HG03354 (cell line): ENCODE results near the gene AKAP10.
"Not testable (repeated sequence)": the region's sequence is repeated elsewhere in the genome, so short reads cannot be mapped to it uniquely, and the experiment has no call there.

Experiments used
- ATAC-seq: cut with Tn5 transposase; IDR thresholded peaks from one replicate; pipeline ENCODE4 v1.9.1; 2021; ENCODE audit warnings: mild to moderate bottlenecking; ENCODE audit not compliant: unreplicated experiment, poor library complexity, severe bottlenecking

Gene AKAP10

GRCh38 chr17:19986941-19987861 is 9.6 kb upstream of the AKAP10 start:
- ATAC-seq, result no peak

GRCh38 chr17:19979917-19980770 is 2.5 kb upstream of the AKAP10 start:
- ATAC-seq, result no peak

- ATAC-seq, result no peak
These were observed 1.2 kb upstream of the AKAP10 start for GRCh38 chr17:19978805-19979211.

- peak; percentile 47 for ATAC-seq
These were observed 678 bp upstream of the AKAP10 start for GRCh38 chr17:19978209-19978802.

DNA sequence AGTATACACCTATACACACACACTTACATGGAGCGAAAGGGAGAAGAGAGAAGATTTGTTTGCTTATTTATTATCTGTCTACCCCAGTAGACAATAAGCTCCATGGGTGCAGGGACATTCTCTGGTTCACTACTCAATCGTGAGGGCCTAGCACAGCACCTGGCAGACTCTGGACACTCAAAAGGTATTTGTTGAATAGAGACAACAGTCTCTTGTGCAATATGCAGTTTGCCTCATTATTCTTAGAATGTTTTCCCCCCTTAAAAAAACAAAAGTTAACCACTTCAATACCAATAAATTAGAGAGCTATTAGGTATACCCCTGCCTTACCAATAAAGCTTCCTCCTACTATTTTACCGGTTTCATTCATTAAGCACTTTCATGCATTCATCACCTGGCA is 2.0 kb downstream of the AKAP10 start:
- no peak for ATAC-seq

- ATAC-seq, result no peak
These were observed 4.5 kb downstream of the AKAP10 start for GRCh38 chr17:19973156-19973555.

DNA sequence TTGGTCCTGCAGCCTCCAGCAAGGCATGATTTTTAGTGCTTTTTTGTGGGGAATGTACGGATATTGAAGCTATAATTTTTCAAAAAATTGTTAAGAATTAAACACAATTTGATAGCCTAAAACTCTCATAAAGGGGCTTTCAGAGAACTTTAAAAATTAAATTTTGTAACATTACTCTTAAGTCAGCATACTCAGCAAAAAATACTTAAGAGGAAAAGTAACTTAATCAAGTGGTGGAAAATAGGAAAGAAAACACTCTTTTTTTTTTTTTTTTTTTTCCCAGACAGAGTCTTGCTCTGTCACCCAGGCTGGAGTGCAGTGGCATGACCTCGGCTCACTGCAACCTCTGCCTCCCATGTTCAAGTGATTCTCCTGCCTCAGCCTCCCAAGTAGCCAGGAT is 14.7 kb downstream of the AKAP10 start:
- not testable (repeated sequence) for ATAC-seq

- no peak for ATAC-seq
These were observed 19.6 kb downstream of the AKAP10 start for GRCh38 chr17:19958023-19958422.

DNA sequence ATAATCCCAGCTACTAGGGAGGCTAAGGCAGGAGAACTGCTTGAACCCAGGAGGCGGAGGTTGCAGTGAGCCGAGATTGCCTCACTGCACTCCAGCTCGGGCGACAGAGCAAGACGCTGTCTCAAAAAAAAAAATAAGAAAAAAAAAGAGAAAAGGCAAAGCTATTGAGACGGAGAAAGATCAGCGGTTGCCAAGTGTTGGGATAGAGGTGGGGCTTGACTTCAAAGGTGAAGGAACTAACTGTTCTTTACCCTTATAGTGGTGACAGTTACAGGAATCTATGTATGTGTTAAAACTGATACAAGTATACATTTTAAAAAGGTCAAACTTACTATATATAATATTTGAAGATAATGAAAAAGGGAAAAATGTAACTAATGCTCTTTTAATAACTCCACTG is 22.5 kb downstream of the AKAP10 start:
- ATAC-seq, result no peak

DNA sequence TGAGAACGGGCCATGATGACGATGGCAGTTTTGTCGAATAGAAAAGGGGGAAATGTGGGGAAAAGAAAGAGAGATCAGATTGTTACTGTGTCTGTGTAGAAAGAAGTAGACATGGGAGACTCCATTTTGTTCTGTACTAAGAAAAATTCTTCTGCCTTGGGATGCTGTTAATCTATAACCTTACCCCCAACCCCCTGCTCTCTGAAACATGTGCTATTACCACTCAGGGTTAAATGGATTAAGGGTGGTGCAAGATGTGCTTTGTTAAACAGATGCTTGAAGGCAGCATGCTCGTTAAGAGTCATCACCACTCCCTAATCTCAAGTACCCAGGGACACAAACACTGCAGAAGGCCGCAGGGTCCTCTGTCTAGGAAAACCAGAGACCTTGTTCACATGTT is 26.2 kb downstream of the AKAP10 start:
- not testable (repeated sequence) for ATAC-seq

GRCh38 chr17:19950624-19951195 is 26.9 kb downstream of the AKAP10 start:
- ATAC-seq, result not testable (repeated sequence)

- ATAC-seq, result no peak
These were observed 29.3 kb downstream of the AKAP10 start for GRCh38 chr17:19948116-19948943.

DNA sequence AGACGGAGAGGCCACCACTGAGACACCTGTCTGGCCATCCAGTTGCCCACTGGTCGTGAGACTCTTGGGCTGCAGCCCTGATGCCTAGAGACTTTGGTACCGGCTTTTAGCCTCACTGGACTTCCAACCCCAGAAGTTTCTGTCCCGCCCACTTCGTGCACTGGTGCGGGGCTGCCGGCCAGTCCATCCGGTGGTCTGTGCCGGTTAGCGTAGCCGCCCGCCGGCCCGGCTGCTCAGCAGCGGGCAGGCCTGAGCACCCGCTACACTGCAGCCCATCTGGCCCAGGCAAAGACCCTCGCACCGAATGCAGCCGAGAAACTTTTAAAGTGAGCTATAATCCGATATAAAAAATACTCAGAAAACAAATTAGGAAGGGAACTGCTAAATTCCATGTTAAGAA is 30.7 kb downstream of the AKAP10 start:
- ATAC-seq, result no peak

DNA sequence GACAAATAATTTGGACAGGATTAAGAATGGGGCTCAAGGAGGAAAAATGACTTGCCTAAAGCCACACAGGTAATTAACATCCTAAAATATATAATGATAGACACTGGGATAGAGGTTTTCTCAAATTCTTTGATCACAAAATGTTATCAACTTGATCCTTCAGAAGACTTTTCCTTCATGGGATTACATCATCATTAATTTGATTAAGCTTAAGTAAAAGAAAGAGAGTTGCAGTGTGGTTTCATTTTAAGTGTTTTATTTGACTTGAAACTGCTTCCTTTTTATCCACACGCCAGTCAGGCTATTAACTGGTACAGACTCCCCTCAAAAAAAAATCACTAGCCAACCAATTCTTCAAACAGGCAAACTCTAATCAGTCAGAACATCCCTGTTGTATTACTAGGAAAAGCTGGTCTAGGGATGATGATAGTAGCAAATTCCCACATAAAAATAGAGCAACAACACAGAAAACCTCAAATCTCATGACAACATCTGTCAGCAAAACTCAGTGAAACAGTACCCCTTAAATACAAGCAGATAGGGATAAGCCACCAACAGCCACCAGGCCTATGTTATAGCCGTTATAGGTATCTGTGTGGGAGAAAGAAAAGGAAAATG is 32.5 kb downstream of the AKAP10 start:
- no peak for ATAC-seq

DNA sequence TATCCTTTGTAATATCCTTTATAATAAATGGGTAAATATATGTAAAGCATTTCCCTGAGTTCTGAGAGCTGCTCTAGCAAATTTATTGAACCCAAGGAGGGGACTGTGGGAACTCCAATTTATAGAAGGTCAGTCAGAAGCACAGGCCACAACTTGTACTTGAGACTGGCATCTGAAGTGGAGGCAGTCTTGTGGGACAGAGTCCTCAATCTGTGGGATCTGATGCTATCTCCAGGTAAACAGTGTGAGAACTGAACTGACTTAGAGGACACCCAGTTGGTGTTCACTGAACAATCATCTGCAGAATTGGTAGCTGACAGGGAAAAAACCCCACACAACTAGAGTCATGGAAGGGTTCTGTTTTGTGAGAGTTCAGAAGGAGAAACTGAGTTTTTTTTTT is 34.0 kb downstream of the AKAP10 start:
- ATAC-seq, result no peak

DNA sequence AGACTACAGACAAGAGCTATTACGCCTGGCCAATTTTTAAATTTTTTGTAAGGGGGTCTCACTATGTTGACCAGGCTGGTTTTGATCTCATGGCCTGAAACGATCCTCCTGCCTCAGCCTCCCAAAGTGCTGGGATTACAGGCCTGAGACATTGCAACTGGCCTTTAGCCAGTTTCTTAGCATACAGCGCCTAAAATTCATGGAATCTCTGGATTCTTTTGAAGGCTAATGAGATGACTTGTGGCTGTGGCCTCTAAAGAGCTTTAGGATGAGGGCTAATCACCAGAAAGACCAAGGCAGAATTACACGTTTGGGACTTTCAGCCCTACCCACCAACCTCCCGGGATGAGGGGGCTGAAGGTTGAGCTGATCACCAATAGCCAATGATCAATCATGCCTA is 34.6 kb downstream of the AKAP10 start:
- no peak for ATAC-seq

- no peak for ATAC-seq
These were observed 36.7 kb downstream of the AKAP10 start for GRCh38 chr17:19940722-19941464.
